H9 (cell line): ENCODE measurements around the gene KRTAP10-8. TPM values are rescaled to one million over a fixed set of nuclear protein-coding genes. Genes with fewer than 3 reads are reported as not detected.

Experiments used
- DNase-seq: peaks from one replicate; pipeline ENCODE4 v3.0.0-alpha.2; 2017
- H2AFZ ChIP-seq: one replicate; pipeline ENCODE4 v1.6.1; 2013; ENCODE audit warnings: mild to moderate bottlenecking, low read length, control low read depth, moderate library complexity
- H2AK5ac ChIP-seq: 2 replicates; pipeline ENCODE4 v1.6.1; 2013; ENCODE audit warnings: low read length, control low read depth, mixed read lengths; ENCODE audit not compliant: insufficient read length
- H2BK120ac ChIP-seq: one replicate; pipeline ENCODE4 v1.6.1; 2013; ENCODE audit warnings: low read depth, mild to moderate bottlenecking, low read length, control low read depth, inconsistent platforms; ENCODE audit not compliant: poor library complexity, severe bottlenecking
- H2BK12ac ChIP-seq: 2 replicates; pipeline ENCODE4 v1.6.1; 2013; ENCODE audit warnings: low read length, control low read depth, mixed read lengths, low read depth; ENCODE audit not compliant: insufficient read length
- H2BK15ac ChIP-seq: 2 replicates; pipeline ENCODE4 v1.6.1; 2013; ENCODE audit warnings: low read depth, low read length, control low read depth
- H2BK20ac ChIP-seq: one replicate; pipeline ENCODE4 v1.6.1; 2013; ENCODE audit warnings: low read depth, mild to moderate bottlenecking, low read length, control low read depth, inconsistent platforms; ENCODE audit not compliant: poor library complexity, severe bottlenecking
- H2BK5ac ChIP-seq: 2 replicates; pipeline ENCODE4 v1.6.1; 2013; ENCODE audit warnings: low read length, control low read depth, mixed read lengths; ENCODE audit not compliant: insufficient read length
- H3K14ac ChIP-seq: 2 replicates; pipeline ENCODE4 v1.6.1; 2013; ENCODE audit warnings: low read length, control low read depth; ENCODE audit not compliant: insufficient read depth
- H3K18ac ChIP-seq: 2 replicates; pipeline ENCODE4 v1.6.1; 2013; ENCODE audit warnings: low read depth, mild to moderate bottlenecking, mixed read lengths, low read length, control low read depth; ENCODE audit not compliant: insufficient read length
- H3K23ac ChIP-seq: 2 replicates; pipeline ENCODE4 v1.6.1; 2013; ENCODE audit warnings: low read length, control low read depth, mixed read lengths, low read depth; ENCODE audit not compliant: insufficient read length
- H3K23me2 ChIP-seq: 2 replicates; pipeline ENCODE4 v1.6.1; 2013; ENCODE audit warnings: low read depth, mild to moderate bottlenecking, mixed read lengths, low read length, control low read depth; ENCODE audit not compliant: insufficient read length, poor library complexity, severe bottlenecking
- H3K27ac ChIP-seq: 2 replicates; pipeline ENCODE4 v1.5.1; 2013; ENCODE audit warnings: low read length, control low read depth, mixed read lengths, low read depth; ENCODE audit not compliant: insufficient read length
- H3K27me3 ChIP-seq: 2 replicates; pipeline ENCODE4 v1.6.1; 2013; ENCODE audit warnings: low read length, control low read depth, inconsistent platforms; ENCODE audit not compliant: insufficient read depth
- H3K4ac ChIP-seq: 2 replicates; pipeline ENCODE4 v1.6.1; 2013; ENCODE audit warnings: low read depth, mild to moderate bottlenecking, control low read depth, inconsistent platforms, low read length, moderate library complexity
- H3K4me1 ChIP-seq: 2 replicates; pipeline ENCODE4 v1.6.1; 2013; ENCODE audit warnings: low read length, control low read depth, inconsistent platforms; ENCODE audit not compliant: insufficient read depth
- H3K4me2 ChIP-seq: 2 replicates; pipeline ENCODE4 v1.6.1; 2013; ENCODE audit warnings: low read length, control low read depth, mixed read lengths; ENCODE audit not compliant: insufficient read length, insufficient read depth
- H3K56ac ChIP-seq: 2 replicates; pipeline ENCODE4 v1.6.1; 2013; ENCODE audit warnings: low read depth, mild to moderate bottlenecking, mixed read lengths, low read length, control low read depth; ENCODE audit not compliant: insufficient read length
- H3K79me1 ChIP-seq: 2 replicates; pipeline ENCODE4 v1.6.1; 2013; ENCODE audit warnings: low read depth, mild to moderate bottlenecking, moderate library complexity, low read length, control low read depth, inconsistent platforms; ENCODE audit not compliant: insufficient read depth, poor library complexity, severe bottlenecking
- H3K79me2 ChIP-seq: 2 replicates; pipeline ENCODE4 v1.6.1; 2013; ENCODE audit warnings: low read length, control low read depth, inconsistent platforms; ENCODE audit not compliant: insufficient read depth
- H3K9ac ChIP-seq: 2 replicates; pipeline ENCODE4 v1.6.1; 2013; ENCODE audit warnings: low read length, control low read depth, mixed read lengths; ENCODE audit not compliant: insufficient read length; ENCODE audit errors: extremely low read depth
- H3K9me3 ChIP-seq: one replicate; pipeline ENCODE4 v1.6.1; 2013; ENCODE audit warnings: low read depth, low read length, inconsistent platforms; ENCODE audit not compliant: control insufficient read depth
- H3T11ph ChIP-seq: one replicate; pipeline ENCODE4 v1.6.1; 2013; ENCODE audit warnings: mild to moderate bottlenecking, low read length, control low read depth, inconsistent platforms
- H4K20me1 ChIP-seq: one replicate; pipeline ENCODE4 v1.6.1; 2013; ENCODE audit not compliant: control insufficient read depth, insufficient read length, insufficient read depth
- H4K5ac ChIP-seq: 2 replicates; pipeline ENCODE4 v1.6.1; 2013; ENCODE audit warnings: low read depth, mild to moderate bottlenecking, mixed read lengths, low read length, control low read depth; ENCODE audit not compliant: insufficient read length
- H4K8ac ChIP-seq: replicated peaks from 2 replicates; pipeline ENCODE4 v1.6.1; 2013; ENCODE audit warnings: low read length, control low read depth, mixed read lengths, low read depth; ENCODE audit not compliant: insufficient read length
- H4K91ac ChIP-seq: 2 replicates; pipeline ENCODE4 v1.6.1; 2013; ENCODE audit warnings: low read depth, mild to moderate bottlenecking, moderate library complexity, mixed read lengths, low read length, control low read depth; ENCODE audit not compliant: insufficient read length
- H3K27ac Mint-ChIP-seq, 3 experiments: 2 replicates in 2 of 3; 3 replicates in 1 of 3; pipeline ENCODE4 v1.8.0; 2020 to 2021; ENCODE audit warnings: mixed read lengths in 3 of 3, mild to moderate bottlenecking in 1 of 3, moderate library complexity in 1 of 3
- H3K27me3 Mint-ChIP-seq: 2 replicates; pipeline ENCODE4 v1.8.0; 2021; ENCODE audit warnings: low read depth, mild to moderate bottlenecking, moderate library complexity, mixed read lengths
- H3K36me3 Mint-ChIP-seq, 3 experiments: 2 replicates in 2 of 3; 3 replicates in 1 of 3; pipeline ENCODE4 v1.8.0; 2020 to 2021; ENCODE audit warnings: low read depth in 3 of 3, mixed read lengths in 3 of 3; ENCODE audit not compliant: insufficient read depth in 1 of 3
- H3K4me1 Mint-ChIP-seq, 2 experiments: 2 replicates each; pipeline ENCODE4 v1.8.0; 2020; ENCODE audit warnings: mixed read lengths in 2 of 2
- H3K4me3 Mint-ChIP-seq, 2 experiments: 2 replicates in 1 of 2; 3 replicates in 1 of 2; pipeline ENCODE4 v1.8.0; 2020 to 2021; ENCODE audit warnings: mild to moderate bottlenecking in 2 of 2, mixed read lengths in 2 of 2, moderate library complexity in 1 of 2
- H3K9me3 Mint-ChIP-seq, 2 experiments: 2 replicates in 1 of 2; 3 replicates in 1 of 2; pipeline ENCODE4 v1.8.0; 2020; ENCODE audit warnings: mild to moderate bottlenecking in 2 of 2, mixed read lengths in 2 of 2, moderate library complexity in 1 of 2
- CTCF ChIP-seq: fragments of 200-600 bp; sonication (generic); conservative IDR thresholded peaks from 3 replicates; pipeline ENCODE4 v1.8.0; 2021; ENCODE audit warnings: antibody characterized with exemption, mild to moderate bottlenecking
- WGBS: extraction: QIAGEN DNeasy Blood & Tissue Kit; methylation state at CpG from one replicate; pipeline ENCODE4 v1.1.7; 2013; ENCODE audit warnings: missing lambda C conversion rate, low lambda C conversion rate, mixed read lengths; ENCODE audit not compliant: insufficient read length; ENCODE audit errors: extremely low coverage; 5-methylcytosine and 5-hydroxymethylcytosine counted together
- total RNA-seq: library from RNA; stranded (reverse); gene quantifications from 2 replicates; pipeline ENCODE4 v1.2.1, GENCODE V29; 2021

The KRTAP10-8 gene
- total RNA-seq, 1 experiment from 2014 or later, result not detected

- peaks cover 15 to 25% of the 10 kb centered on the region in 2 experiments for H3K4me1 Mint-ChIP-seq
- H2BK15ac ChIP-seq, result no peak within 1 kb of the TSS
- H3K9me3 ChIP-seq, result no peaks in the 10 kb centered on the region
- no peaks in the 10 kb centered on the region for H3K79me1 ChIP-seq
- H3K9ac ChIP-seq, result no peak within 1 kb of the TSS
- no peak for DNase-seq
- no peak within 1 kb of the TSS for H3K4me2 ChIP-seq
- TF ChIP-seq CTCF, result no peak
- H2BK20ac ChIP-seq, result no peak within 1 kb of the TSS
- no peak within 1 kb of the TSS for H4K5ac ChIP-seq
- H3K27ac Mint-ChIP-seq, result no peak within 1 kb of the TSS
- H2BK12ac ChIP-seq, result no peak within 1 kb of the TSS
- no peak within 1 kb of the TSS for H3K56ac ChIP-seq
- no peak within 1 kb of the TSS for H3K4me3 Mint-ChIP-seq
- no peaks in the 10 kb centered on the region for H4K20me1 ChIP-seq
- H3K4ac ChIP-seq, result no peak within 1 kb of the TSS
- no peak within 1 kb of the TSS for H2BK120ac ChIP-seq
- no CpG with 5 or more reads among the region's 9 CpGs for WGBS
- H3K23me2 ChIP-seq, result no peaks in the 10 kb centered on the region
- H3K9me3 Mint-ChIP-seq, result peaks cover 15 to 16% of the 10 kb centered on the region in 2 experiments; a peak in 4 of 5 replicates
- H2BK5ac ChIP-seq, result no peak within 1 kb of the TSS
- H2AFZ ChIP-seq, result no peak within 1 kb of the TSS
- H2AK5ac ChIP-seq, result no peak within 1 kb of the TSS
- no peak within 1 kb of the TSS for H3K18ac ChIP-seq
- no peak within 1 kb of the TSS for H3K27ac ChIP-seq
- H3K14ac ChIP-seq, result no peak within 1 kb of the TSS
- no peaks in the 10 kb centered on the region for H3K4me1 ChIP-seq
- H3T11ph ChIP-seq, result no peak within 1 kb of the TSS
- no peak within 1 kb of the TSS for H3K23ac ChIP-seq
- no peaks in the 10 kb centered on the region for H3K27me3 ChIP-seq
- H4K91ac ChIP-seq, result no peak within 1 kb of the TSS
- H3K27me3 Mint-ChIP-seq, result peaks cover 22% of the 10 kb centered on the region
- H3K79me2 ChIP-seq, result no peaks in the 10 kb centered on the region
- H4K8ac ChIP-seq, result no peak within 1 kb of the TSS
- peaks cover 4 to 15% (median 8%) of the 10 kb centered on the region in 3 experiments for H3K36me3 Mint-ChIP-seq
These were observed 42.8 kb downstream of the KRTAP10-8 start, which contains the start of gene KRTAP12-4 for GRCh38 chr21:44654576-44655175. KRTAP12-4 (minus strand) TSS chr21:44654659; CDS start chr21:44654614, 45 bp downstream.
